ENCODE measurements around the gene ALS2. TPM values are rescaled to one million over a fixed set of nuclear protein-coding genes. Genes with fewer than 3 reads are reported as not detected.

ALS2 gene
- total RNA-seq, 2 experiments from 2014 or later = 7.0 to 7.2 TPM

GRCh38 chr2:201759567-201759966 lies 21.2 kb downstream of the ALS2 start:
- Mint-ChIP-seq H3K27me3 (no peaks in the 10 kb centered on the region), H3K4me1 (ENCODE audit: low read depth) (no peaks in the 10 kb centered on the region), H3K9me3 (no peaks in the 10 kb centered on the region), H3K27ac (no peak overlapping the region), H3K36me3 (ENCODE audit: low read depth) (peaks cover 33% of the 10 kb centered on the region), H3K4me3 (no peak overlapping the region)
- intact Hi-C loops (cut with DNase I, micrococcal nuclease) = no loop called here
- TF ChIP-seq CTCF (IDR thresholded peaks at IDR 0.05) = no peak
- H3K9me3 ChIP-seq (ENCODE audit: control insufficient read depth in 1 of 2, insufficient read depth in 1 of 2, low read length in 2 of 2) = no peaks in the 10 kb centered on the region
- H3K4me3 ChIP-seq (ENCODE audit: low read length) = no peak overlapping the region
- no peak overlapping the region for H3K27ac ChIP-seq (ENCODE audit: low read depth in 1 of 2, low read length in 2 of 2)
- POLR2A ChIA-PET = no interaction called here
- no peak for ATAC-seq (ENCODE audit: poor library complexity)
- CTCF ChIA-PET = no interaction called here
- no peaks in the 10 kb centered on the region for H3K27me3 ChIP-seq (ENCODE audit: control insufficient read depth in 1 of 2, insufficient read depth in 2 of 2, low read length in 2 of 2)
- H3K36me3 ChIP-seq (ENCODE audit: insufficient read depth, low read length) = peaks cover 26% of the 10 kb centered on the region
- DNase-seq = no peak
- no peaks in the 10 kb centered on the region for H3K4me1 ChIP-seq (ENCODE audit: insufficient read depth, low read length)

GRCh38 chr2:201758873-201759272 lies 21.9 kb downstream of the ALS2 start:
- H3K27me3 ChIP-seq (ENCODE audit: control insufficient read depth in 1 of 2, insufficient read depth in 2 of 2, low read length in 2 of 2) = no peaks in the 10 kb centered on the region
- H3K36me3 ChIP-seq (ENCODE audit: insufficient read depth, low read length) = peaks cover 25% of the 10 kb centered on the region
- Mint-ChIP-seq H3K27ac (no peak overlapping the region), H3K27me3 (no peaks in the 10 kb centered on the region), H3K4me3 (no peak overlapping the region), H3K36me3 (ENCODE audit: low read depth) (peaks cover 30% of the 10 kb centered on the region), H3K4me1 (ENCODE audit: low read depth) (no peaks in the 10 kb centered on the region), H3K9me3 (no peaks in the 10 kb centered on the region)
- ATAC-seq (ENCODE audit: poor library complexity) (no peak), DNase-seq (no peak)
- CTCF ChIA-PET = no interaction called here
- H3K9me3 ChIP-seq (ENCODE audit: control insufficient read depth in 1 of 2, insufficient read depth in 1 of 2, low read length in 2 of 2) = no peaks in the 10 kb centered on the region
- no peaks in the 10 kb centered on the region for H3K4me1 ChIP-seq (ENCODE audit: insufficient read depth, low read length)
- POLR2A ChIA-PET = no interaction called here
- intact Hi-C loops (cut with DNase I, micrococcal nuclease) = no loop called here
- no peak overlapping the region for H3K4me3 ChIP-seq (ENCODE audit: low read length)
- H3K27ac ChIP-seq (ENCODE audit: low read depth in 1 of 2, low read length in 2 of 2) = no peak overlapping the region
- no peak for TF ChIP-seq CTCF (IDR thresholded peaks at IDR 0.05)

- ChIA-PET CTCF (no interaction called here), POLR2A (no interaction called here)
- no peak for ATAC-seq (ENCODE audit: poor library complexity)
- Histone ChIP-seq H3K9me3 (ENCODE audit: control insufficient read depth in 1 of 2, insufficient read depth in 1 of 2, low read length in 2 of 2) (no peaks in the 10 kb centered on the region), H3K4me3 (ENCODE audit: low read length) (no peak overlapping the region), H3K27me3 (ENCODE audit: control insufficient read depth in 1 of 2, insufficient read depth in 2 of 2, low read length in 2 of 2) (no peaks in the 10 kb centered on the region), H3K4me1 (ENCODE audit: insufficient read depth, low read length) (no peaks in the 10 kb centered on the region), H3K36me3 (ENCODE audit: insufficient read depth, low read length) (peaks cover 22% of the 10 kb centered on the region), H3K27ac (ENCODE audit: low read depth in 1 of 2, low read length in 2 of 2) (no peak overlapping the region)
- no peaks in the 10 kb centered on the region for H3K27me3 Mint-ChIP-seq
- no peaks in the 10 kb centered on the region for H3K4me1 Mint-ChIP-seq (ENCODE audit: low read depth)
- no peaks in the 10 kb centered on the region for H3K9me3 Mint-ChIP-seq
- no peak overlapping the region for H3K27ac Mint-ChIP-seq
- intact Hi-C loops (cut with DNase I, micrococcal nuclease) = no loop called here
- peaks cover 25% of the 10 kb centered on the region for H3K36me3 Mint-ChIP-seq (ENCODE audit: low read depth)
- no peak overlapping the region for H3K4me3 Mint-ChIP-seq
- DNase-seq = no peak
- TF ChIP-seq CTCF (IDR thresholded peaks at IDR 0.05) = no peak
Observed at GRCh38 chr2:201758234-201758633, 22.5 kb downstream of the ALS2 start.

Data from CD4-positive, alpha-beta T cell (primary cell).